Measurements from ENCODE around the gene RGL2. TPM values are rescaled to one million over a fixed set of nuclear protein-coding genes. Genes with fewer than 3 reads are reported as not detected.

The RGL2 gene
- total RNA-seq, 1 donor from 2014 or later = 112 TPM

GRCh38 chr6:33299237-33299944 is 649 bp upstream of the RGL2 start:
- H3K27me3 Mint-ChIP-seq (ENCODE audit: low read depth) = no peaks in the 10 kb centered on the region
- peaks cover 22% of the 10 kb centered on the region for H3K4me1 Mint-ChIP-seq
- no peaks in the 10 kb centered on the region for H3K9me3 Mint-ChIP-seq
- peaks cover 1% of the 10 kb centered on the region for H3K36me3 Mint-ChIP-seq
- TF ChIP-seq CTCF (IDR thresholded peaks at IDR 0.05; ENCODE audit: unreplicated experiment) = peak; percentile 69
- peak overlapping the region; percentile 99 for H3K4me3 Mint-ChIP-seq
- peak overlapping the region; percentile 99 for H3K27ac Mint-ChIP-seq
- DNase-seq (ENCODE audit: low spot score in 2 of 2, unreplicated experiment in 2 of 2) = peak in 1 of 2 experiments; percentile 85

GRCh38 chr6:33297956-33298772 is 578 bp downstream of the RGL2 start:
- TF ChIP-seq CTCF (IDR thresholded peaks at IDR 0.05; ENCODE audit: unreplicated experiment) = no peak
- H3K4me3 Mint-ChIP-seq = peak overlapping the region; percentile 99
- DNase-seq (ENCODE audit: low spot score in 2 of 2, unreplicated experiment in 2 of 2) = peak in 1 of 2 experiments; percentile 59
- peaks cover 22% of the 10 kb centered on the region for H3K4me1 Mint-ChIP-seq
- no peaks in the 10 kb centered on the region for H3K9me3 Mint-ChIP-seq
- H3K27me3 Mint-ChIP-seq (ENCODE audit: low read depth) = no peaks in the 10 kb centered on the region
- H3K36me3 Mint-ChIP-seq = no peaks in the 10 kb centered on the region
- H3K27ac Mint-ChIP-seq = peak overlapping the region; percentile 97

- H3K36me3 Mint-ChIP-seq = no peaks in the 10 kb centered on the region
- peak overlapping the region; percentile 99 for H3K4me3 Mint-ChIP-seq
Measured at GRCh38 chr6:33297406-33297955, 1.3 kb downstream of the RGL2 start.

GRCh38 chr6:33296797-33297405 is 1.8 kb downstream of the RGL2 start:
- Mint-ChIP-seq H3K27me3 (ENCODE audit: low read depth) (no peaks in the 10 kb centered on the region), H3K36me3 (no peaks in the 10 kb centered on the region), H3K4me3 (peak overlapping the region; percentile 99), H3K9me3 (no peaks in the 10 kb centered on the region), H3K27ac (peak overlapping the region; percentile 97), H3K4me1 (peaks cover 22% of the 10 kb centered on the region)
- no peak for TF ChIP-seq CTCF (IDR thresholded peaks at IDR 0.05; ENCODE audit: unreplicated experiment)
- DNase-seq (ENCODE audit: low spot score in 2 of 2, unreplicated experiment in 2 of 2) = no peak

More at GRCh38 chr6:33297406-33297955, 1.3 kb downstream of the RGL2 start:
- Mint-ChIP-seq H3K27me3 (ENCODE audit: low read depth) (no peaks in the 10 kb centered on the region), H3K4me1 (peaks cover 22% of the 10 kb centered on the region), H3K9me3 (no peaks in the 10 kb centered on the region), H3K27ac (peak overlapping the region; percentile 97)
- no peak for TF ChIP-seq CTCF (IDR thresholded peaks at IDR 0.05; ENCODE audit: unreplicated experiment)
- peak in 1 of 2 experiments; percentile 61 for DNase-seq (ENCODE audit: low spot score in 2 of 2, unreplicated experiment in 2 of 2)

- DNase-seq (ENCODE audit: low spot score in 2 of 2, unreplicated experiment in 2 of 2) = no peak
- TF ChIP-seq CTCF (IDR thresholded peaks at IDR 0.05; ENCODE audit: unreplicated experiment) = no peak
- Mint-ChIP-seq H3K36me3 (no peaks in the 10 kb centered on the region), H3K27ac (no peak overlapping the region), H3K4me1 (peaks cover 25% of the 10 kb centered on the region), H3K27me3 (ENCODE audit: low read depth) (no peaks in the 10 kb centered on the region), H3K9me3 (no peaks in the 10 kb centered on the region), H3K4me3 (peak overlapping the region; percentile 99)
Measured at GRCh38 chr6:33295621-33296369, 2.9 kb downstream of the RGL2 start.

Measured in mesothelial cell of epicardium (in vitro differentiated cells).